Osteocyte (in vitro differentiated cells): Measurements from ENCODE around the gene EMILIN1. TPM values are rescaled to one million over a fixed set of nuclear protein-coding genes. Genes with fewer than 3 reads are reported as not detected.

Experiments
- DNase-seq: peaks from one replicate; pipeline ENCODE4 v3.0.0; 2021; ENCODE audit warnings: mixed read lengths; ENCODE audit not compliant: unreplicated experiment; ENCODE audit errors: extremely low spot score
- H3K27ac Mint-ChIP-seq: one replicate; pipeline ENCODE4 v1.8.0; 2021; ENCODE audit warnings: mild to moderate bottlenecking, mixed read lengths; ENCODE audit not compliant: unreplicated experiment
- H3K27me3 Mint-ChIP-seq: one replicate; pipeline ENCODE4 v1.8.0; 2021; ENCODE audit warnings: mixed read lengths; ENCODE audit not compliant: unreplicated experiment
- H3K36me3 Mint-ChIP-seq: one replicate; pipeline ENCODE4 v1.8.0; 2021; ENCODE audit warnings: mixed read lengths; ENCODE audit not compliant: unreplicated experiment
- H3K4me1 Mint-ChIP-seq: one replicate; pipeline ENCODE4 v1.8.0; 2021; ENCODE audit warnings: mixed read lengths; ENCODE audit not compliant: unreplicated experiment
- H3K4me3 Mint-ChIP-seq: one replicate; pipeline ENCODE4 v1.8.0; 2021; ENCODE audit warnings: mild to moderate bottlenecking, moderate library complexity, mixed read lengths; ENCODE audit not compliant: unreplicated experiment
- H3K9me3 Mint-ChIP-seq: one replicate; pipeline ENCODE4 v1.8.0; 2021; ENCODE audit warnings: mixed read lengths; ENCODE audit not compliant: unreplicated experiment
- total RNA-seq: library from RNA; stranded (reverse); gene quantifications from 2 replicates; pipeline ENCODE4 v1.2.1, GENCODE V29; 2021
- TF ChIP-seq, protein P1 (sequence below): fragments of 200-600 bp; sonication (generic); IDR thresholded peaks from 2 replicates; pipeline ENCODE4 v1.5.0; 2021; ENCODE audit warnings: antibody characterized with exemption, mild to moderate bottlenecking, moderate library complexity

The EMILIN1 gene
- total RNA-seq, 1 donor from 2014 or later: 206 TPM

DNA sequence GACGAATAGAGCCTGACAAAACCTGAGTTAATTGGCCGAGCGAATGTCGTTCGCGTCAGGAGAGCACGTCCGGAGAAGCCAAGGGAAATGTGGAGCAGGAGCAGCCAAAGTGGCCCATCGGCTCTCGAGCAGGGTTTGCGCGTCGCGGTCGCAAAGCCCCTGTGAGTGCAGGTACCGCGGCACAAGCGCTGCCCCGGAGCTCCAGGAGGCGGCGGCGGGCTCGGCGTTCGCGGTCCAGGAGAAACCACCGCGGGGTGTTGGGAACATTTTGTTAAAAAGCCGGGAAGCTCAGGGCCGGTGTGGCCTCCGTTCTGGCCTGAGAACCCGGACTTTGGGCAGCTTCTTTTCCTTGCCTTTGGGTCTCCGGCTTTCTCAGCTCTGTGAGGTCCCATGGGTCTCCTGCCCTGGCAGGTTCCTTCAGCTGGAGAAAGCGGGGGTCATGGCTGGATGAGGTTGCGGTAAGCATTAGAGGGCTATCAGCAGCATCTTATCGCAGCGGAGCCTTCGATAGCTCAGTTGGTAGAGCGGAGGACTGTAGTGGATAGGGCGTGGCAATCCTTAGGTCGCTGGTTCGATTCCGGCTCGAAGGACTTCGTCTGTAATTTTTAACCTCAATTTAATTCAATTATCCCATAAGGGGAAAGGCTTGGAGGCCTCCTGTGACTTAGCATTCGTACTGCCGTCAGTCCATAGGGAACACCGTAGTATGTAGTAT is 28.0 kb upstream of the EMILIN1 start:
- peak overlapping the region; percentile 100 for H3K27ac Mint-ChIP-seq
- peak; percentile 97 for DNase-seq
- H3K4me1 Mint-ChIP-seq: peaks cover 17% of the 10 kb centered on the region
- H3K27me3 Mint-ChIP-seq: no peaks in the 10 kb centered on the region
- peaks cover 13% of the 10 kb centered on the region for H3K36me3 Mint-ChIP-seq
- H3K9me3 Mint-ChIP-seq: no peaks in the 10 kb centered on the region
- H3K4me3 Mint-ChIP-seq: peak overlapping the region; percentile 96
- TF ChIP-seq, protein P1, sequence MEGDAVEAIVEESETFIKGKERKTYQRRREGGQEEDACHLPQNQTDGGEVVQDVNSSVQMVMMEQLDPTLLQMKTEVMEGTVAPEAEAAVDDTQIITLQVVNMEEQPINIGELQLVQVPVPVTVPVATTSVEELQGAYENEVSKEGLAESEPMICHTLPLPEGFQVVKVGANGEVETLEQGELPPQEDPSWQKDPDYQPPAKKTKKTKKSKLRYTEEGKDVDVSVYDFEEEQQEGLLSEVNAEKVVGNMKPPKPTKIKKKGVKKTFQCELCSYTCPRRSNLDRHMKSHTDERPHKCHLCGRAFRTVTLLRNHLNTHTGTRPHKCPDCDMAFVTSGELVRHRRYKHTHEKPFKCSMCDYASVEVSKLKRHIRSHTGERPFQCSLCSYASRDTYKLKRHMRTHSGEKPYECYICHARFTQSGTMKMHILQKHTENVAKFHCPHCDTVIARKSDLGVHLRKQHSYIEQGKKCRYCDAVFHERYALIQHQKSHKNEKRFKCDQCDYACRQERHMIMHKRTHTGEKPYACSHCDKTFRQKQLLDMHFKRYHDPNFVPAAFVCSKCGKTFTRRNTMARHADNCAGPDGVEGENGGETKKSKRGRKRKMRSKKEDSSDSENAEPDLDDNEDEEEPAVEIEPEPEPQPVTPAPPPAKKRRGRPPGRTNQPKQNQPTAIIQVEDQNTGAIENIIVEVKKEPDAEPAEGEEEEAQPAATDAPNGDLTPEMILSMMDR: peak; percentile 48

DNA sequence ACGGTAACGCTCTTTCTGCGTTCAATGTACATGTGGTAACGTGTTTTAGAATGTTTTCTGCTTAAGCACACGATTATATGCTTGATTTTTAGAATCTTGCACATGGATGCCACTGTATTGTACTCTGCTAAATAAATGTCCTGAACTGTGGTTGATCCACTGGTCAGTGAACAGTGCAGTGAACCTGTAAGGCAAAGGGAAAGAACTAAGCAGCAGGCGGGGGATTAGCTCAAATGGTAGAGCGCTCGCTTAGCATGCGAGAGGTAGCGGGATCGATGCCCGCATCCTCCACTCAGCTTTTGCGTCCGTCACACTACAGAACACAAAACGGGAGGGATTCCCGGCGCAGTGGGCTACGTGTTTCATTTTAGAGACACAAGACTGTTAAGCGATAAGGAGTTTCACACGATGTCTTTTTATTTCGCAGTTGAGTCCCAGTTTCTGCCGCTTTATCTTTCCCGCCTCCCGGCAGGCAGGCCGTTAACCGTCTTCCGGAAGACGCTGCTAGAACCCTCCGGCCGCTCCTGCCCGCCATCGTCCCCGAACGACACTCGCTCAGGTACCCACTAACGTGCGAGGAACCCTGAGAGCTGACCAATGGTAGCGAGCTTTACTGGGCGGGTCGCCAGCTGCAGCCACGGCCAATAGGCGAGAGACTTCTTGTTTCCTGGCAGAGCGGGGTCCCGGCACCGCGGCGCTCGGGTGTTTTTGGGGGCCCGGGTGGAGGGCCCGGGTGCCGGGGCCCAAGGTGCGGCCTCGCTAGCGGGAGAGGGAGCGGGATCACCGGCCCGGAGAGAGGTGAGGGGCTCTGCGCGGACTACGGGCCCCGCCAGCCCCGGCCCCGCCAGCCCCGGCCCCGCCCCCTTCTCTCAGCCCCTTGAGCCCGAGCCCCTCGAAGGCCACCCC is 27.2 kb upstream of the EMILIN1 start, which contains the start of gene AGBL5:
Gene AGBL5, plus strand, starts transcription at position 673 of the 906 bp plus-strand sequence. CDS start 1,291 bp downstream, outside the sequence.
- Mint-ChIP-seq H3K27me3 (no peaks in the 10 kb centered on the region), H3K4me1 (peaks cover 17% of the 10 kb centered on the region), H3K36me3 (peaks cover 16% of the 10 kb centered on the region), H3K9me3 (no peaks in the 10 kb centered on the region), H3K27ac (peak within 1 kb of the TSS; percentile 100), H3K4me3 (peak within 1 kb of the TSS; percentile 96)
- TF ChIP-seq, protein P1: no peak
- DNase-seq: peak; percentile 98

- DNase-seq: peak; percentile 86
- Mint-ChIP-seq H3K27ac (peak overlapping the region; percentile 79), H3K27me3 (no peaks in the 10 kb centered on the region), H3K36me3 (peaks cover 18% of the 10 kb centered on the region), H3K4me1 (peaks cover 17% of the 10 kb centered on the region), H3K4me3 (peak overlapping the region; percentile 87), H3K9me3 (no peaks in the 10 kb centered on the region)
- TF ChIP-seq, protein P1: no peak
Observed at GRCh38 chr2:27051902-27052645, 26.3 kb upstream of the EMILIN1 start.

DNA sequence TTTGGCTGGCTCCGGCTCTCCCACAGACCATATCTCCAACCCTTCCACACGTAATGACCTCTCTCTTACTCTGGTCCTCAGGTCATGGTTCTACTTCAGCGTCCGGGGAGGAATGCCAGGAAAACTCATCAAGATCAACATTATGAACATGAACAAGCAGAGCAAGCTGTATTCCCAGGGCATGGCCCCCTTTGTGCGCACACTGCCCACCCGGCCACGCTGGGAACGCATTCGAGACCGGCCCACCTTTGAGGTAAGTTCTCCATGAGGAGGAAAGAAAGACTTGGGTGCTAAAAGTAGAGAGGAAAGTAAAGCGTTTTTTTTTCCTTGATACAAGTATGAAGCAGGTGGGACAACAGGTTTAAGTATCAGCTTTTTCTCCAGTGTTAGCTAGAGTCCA is 25.1 kb upstream of the EMILIN1 start:
- no peaks in the 10 kb centered on the region for H3K9me3 Mint-ChIP-seq
- no peak overlapping the region for H3K27ac Mint-ChIP-seq

More for the DNA sequence above, 25.1 kb upstream of the EMILIN1 start:
- TF ChIP-seq, protein P1: no peak
- H3K4me1 Mint-ChIP-seq: peaks cover 17% of the 10 kb centered on the region
- no peak for DNase-seq
- H3K4me3 Mint-ChIP-seq: peak overlapping the region; percentile 20
- no peaks in the 10 kb centered on the region for H3K27me3 Mint-ChIP-seq
- peaks cover 18% of the 10 kb centered on the region for H3K36me3 Mint-ChIP-seq
